Chondrocyte (in vitro differentiated cells): ENCODE data around the gene SGF29. TPM values are rescaled to one million over a fixed set of nuclear protein-coding genes. Genes with fewer than 3 reads are reported as not detected.
"Not testable (repeated sequence)": the region's sequence is repeated elsewhere in the genome, so short reads cannot be mapped to it uniquely, and the experiment has no call there.

ENCODE experiments used
- DNase-seq: peaks from one replicate; pipeline ENCODE4 v3.0.0; 2021; ENCODE audit warnings: mixed read lengths, low spot score
- H3K27ac Mint-ChIP-seq: one replicate; pipeline ENCODE4 v1.8.0; 2021; ENCODE audit warnings: mild to moderate bottlenecking, moderate library complexity, mixed read lengths; ENCODE audit not compliant: unreplicated experiment
- H3K27me3 Mint-ChIP-seq: 2 replicates; pipeline ENCODE4 v1.8.0; 2021; ENCODE audit warnings: low read depth, mixed read lengths
- H3K36me3 Mint-ChIP-seq: 2 replicates; pipeline ENCODE4 v1.8.0; 2021; ENCODE audit warnings: low read depth, mixed read lengths
- H3K4me1 Mint-ChIP-seq: 2 replicates; pipeline ENCODE4 v1.8.0; 2021; ENCODE audit warnings: low read depth, mild to moderate bottlenecking, mixed read lengths
- H3K4me3 Mint-ChIP-seq: one replicate; pipeline ENCODE4 v1.8.0; 2021; ENCODE audit warnings: mild to moderate bottlenecking, moderate library complexity, mixed read lengths; ENCODE audit not compliant: unreplicated experiment
- H3K9me3 Mint-ChIP-seq: 2 replicates; pipeline ENCODE4 v1.8.0; 2021; ENCODE audit warnings: low read depth, mixed read lengths
- CTCF ChIP-seq: fragments of 200-600 bp; sonication (generic); IDR thresholded peaks from 2 replicates; pipeline ENCODE4 v1.5.0; 2021; ENCODE audit warnings: antibody characterized with exemption, mild to moderate bottlenecking, moderate library complexity
- total RNA-seq: library from RNA; stranded (reverse); gene quantifications from 3 replicates; pipeline ENCODE4 v1.2.1, GENCODE V29; 2021

Gene SGF29
- total RNA-seq, 1 donor from 2014 or later: 17.1 TPM

GRCh38 chr16:28558456-28558855 is 4.7 kb downstream of the SGF29 start:
- no peaks in the 10 kb centered on the region for H3K9me3 Mint-ChIP-seq
- TF ChIP-seq CTCF: no peak
- no peak overlapping the region for H3K27ac Mint-ChIP-seq
- peaks cover 9% of the 10 kb centered on the region for H3K36me3 Mint-ChIP-seq
- DNase-seq: no peak
- no peaks in the 10 kb centered on the region for H3K27me3 Mint-ChIP-seq
- H3K4me1 Mint-ChIP-seq: peaks cover 11% of the 10 kb centered on the region
- no peak overlapping the region for H3K4me3 Mint-ChIP-seq

- DNase-seq: no peak
- H3K4me3 Mint-ChIP-seq: no peak overlapping the region
- no peak overlapping the region for H3K27ac Mint-ChIP-seq
- H3K36me3 Mint-ChIP-seq: peaks cover 16% of the 10 kb centered on the region
- no peaks in the 10 kb centered on the region for H3K4me1 Mint-ChIP-seq
- no peak for TF ChIP-seq CTCF
- no peaks in the 10 kb centered on the region for H3K27me3 Mint-ChIP-seq
- H3K9me3 Mint-ChIP-seq: no peaks in the 10 kb centered on the region
These were observed 8.0 kb downstream of the SGF29 start for GRCh38 chr16:28561557-28562187.

- Mint-ChIP-seq H3K36me3 (peaks cover 15% of the 10 kb centered on the region), H3K4me1 (no peaks in the 10 kb centered on the region), H3K4me3 (no peak overlapping the region)
These were observed 8.5 kb downstream of the SGF29 start for GRCh38 chr16:28562199-28562598.

GRCh38 chr16:28563218-28563617 is 9.5 kb downstream of the SGF29 start:
- no peak for DNase-seq
- Mint-ChIP-seq H3K9me3 (peaks cover 8% of the 10 kb centered on the region), H3K27ac (no peak overlapping the region), H3K4me3 (no peak overlapping the region), H3K27me3 (no peaks in the 10 kb centered on the region), H3K4me1 (no peaks in the 10 kb centered on the region), H3K36me3 (peaks cover 18% of the 10 kb centered on the region)
- no peak for TF ChIP-seq CTCF

More at GRCh38 chr16:28562199-28562598, 8.5 kb downstream of the SGF29 start:
- no peak for TF ChIP-seq CTCF
- DNase-seq: no peak
- H3K27ac Mint-ChIP-seq: no peak overlapping the region
- H3K9me3 Mint-ChIP-seq: peaks cover 2% of the 10 kb centered on the region
- no peaks in the 10 kb centered on the region for H3K27me3 Mint-ChIP-seq

GRCh38 chr16:28566233-28566925 is 12.7 kb downstream of the SGF29 start:
- not testable (repeated sequence) for H3K4me1 Mint-ChIP-seq, H3K4me3 Mint-ChIP-seq, DNase-seq, H3K27me3 Mint-ChIP-seq, H3K27ac Mint-ChIP-seq
- H3K9me3 Mint-ChIP-seq: peaks cover 12% of the 10 kb centered on the region
- H3K36me3 Mint-ChIP-seq: peaks cover 14% of the 10 kb centered on the region
